Endothelial cell of umbilical vein (primary cell): ENCODE results near the gene AP2A2.

ENCODE experiments used
- CTCF ChIP-seq, 2 donors: IDR thresholded peaks; 1 replicate in 1 of 2; 2 replicates in 1 of 2; pipeline ENCODE4 v1.5.1; 2011; ENCODE audit warnings: low read length in 2 of 2, mild to moderate bottlenecking in 2 of 2, moderate library complexity in 2 of 2, control low read depth in 1 of 2, inconsistent platforms in 1 of 2, low read depth in 1 of 2; ENCODE audit not compliant: insufficient read depth in 1 of 2; ENCODE audit errors: extremely low read depth in 1 of 2
- EZH2 ChIP-seq: IDR thresholded peaks from 2 replicates; pipeline ENCODE4 v1.6.1; 2012; ENCODE audit warnings: borderline replicate concordance, low read depth, mild to moderate bottlenecking, moderate library complexity, low read length, inconsistent platforms; ENCODE audit not compliant: severe bottlenecking
- FOS ChIP-seq: IDR thresholded peaks from 2 replicates; pipeline ENCODE4 v1.6.1; 2011; ENCODE audit warnings: mild to moderate bottlenecking, low read length, moderate library complexity, borderline replicate concordance; ENCODE audit not compliant: insufficient read depth
- JUN ChIP-seq: IDR thresholded peaks from 2 replicates; pipeline ENCODE4 v1.6.1; 2011; ENCODE audit warnings: borderline replicate concordance, low read depth; ENCODE audit not compliant: insufficient read length, insufficient read depth
- MAX ChIP-seq: IDR thresholded peaks from 2 replicates; pipeline ENCODE4 v1.6.1; 2011; ENCODE audit not compliant: insufficient read depth, insufficient read length
- MYC ChIP-seq: IDR thresholded peaks from one replicate; pipeline ENCODE4 v1.6.1; 2011; ENCODE audit warnings: mild to moderate bottlenecking, low read depth, low read length
- POLR2A ChIP-seq: IDR thresholded peaks from 2 replicates; pipeline ENCODE4 v1.6.1; 2012; ENCODE audit warnings: low read depth, mild to moderate bottlenecking, control low read depth, low read length
- POLR2AphosphoS5 ChIP-seq: IDR thresholded peaks from 2 replicates; pipeline ENCODE4 v1.6.1; 2012; ENCODE audit warnings: low read depth, mild to moderate bottlenecking, control low read depth, low read length, moderate library complexity; ENCODE audit not compliant: insufficient read depth

- TF ChIP-seq CTCF (IDR thresholded peaks at IDR 0.05; ENCODE audit: extremely low read depth in 1 of 2, insufficient read depth in 1 of 2, low read depth in 1 of 2, low read length in 2 of 2) (no peak), EZH2 (no peak), POLR2A (no peak), POLR2AphosphoS5 (no peak), JUN (no peak), FOS (no peak), MAX (no peak), MYC (no peak)
These were observed 12.6 kb upstream of the AP2A2 start for GRCh38 chr11:913043-913442.
